HepG2 (cell line): ENCODE measurements around the gene TNFSF9. TPM values are rescaled to one million over a fixed set of nuclear protein-coding genes. Genes with fewer than 3 reads are reported as not detected.

Source experiments
- ATAC-seq: fragments of 200-7000 bp; cut with Tn5 transposase; 3 replicates; pipeline ENCODE4 v1.9.1; 2020; ENCODE audit warnings: mild to moderate bottlenecking, moderate library complexity
- BruUV-seq: library from RNA; stranded (reverse); fragments of 400-500 nt; replicated peaks from 2 replicates; lab custom pipeline; 2021; lab: Mats Ljungman, UMichigan
- CTCF ChIA-PET: fragments of 300-600 bp; formaldehyde crosslinking; extraction: SDS; loops from one replicate; lab custom pipeline; 2021; ENCODE audit warnings: low total read pairs, inconsistent platforms, low intra/inter-chr PET ratio; lab: Yijun Ruan, JAX
- POLR2A ChIA-PET: fragments of 350-600 bp; sonication (Branson Sonifier 250); formaldehyde crosslinking; loops from one replicate; lab custom pipeline; 2020; ENCODE audit warnings: antibody characterized with exemption, inconsistent platforms; lab: Yijun Ruan, JAX
- DNase-seq: peaks from one replicate; pipeline ENCODE4 v3.0.0-alpha.2; 2015; ENCODE audit warnings: low spot score
- FAIRE-seq: peaks from 3 replicates; lab custom pipeline; 2011; peaks lifted over from hg19 to GRCh38; lab: Jason Lieb, UNC
- H2AFZ ChIP-seq: one replicate; pipeline ENCODE4 v1.6.1; 2011; ENCODE audit warnings: low read length, inconsistent platforms
- H3K27ac ChIP-seq: fragments of 300-600 bp; 3 replicates; pipeline ENCODE4 v1.8.0; 2011; ENCODE audit warnings: mixed run types, mild to moderate bottlenecking, mixed read lengths, low read length, inconsistent platforms; ENCODE audit not compliant: insufficient read depth; ENCODE audit errors: extremely low read length
- H3K27me3 ChIP-seq, 2 experiments: fragments of 200-600 bp in 1 of 2; 2 replicates in 1 of 2; 3 replicates in 1 of 2; pipeline versions ENCODE4 v1.6.0 to v1.8.0; 2011; ENCODE audit warnings: low read length in 2 of 2, mild to moderate bottlenecking in 2 of 2, moderate library complexity in 2 of 2, inconsistent platforms in 1 of 2; ENCODE audit not compliant: insufficient read depth in 2 of 2, control insufficient read depth in 1 of 2
- H3K36me3 ChIP-seq, 2 experiments: fragments of 200-600 bp in 1 of 2; replicated peaks in 1 of 2; 2 replicates in 1 of 2; 3 replicates in 1 of 2; pipeline versions ENCODE4 v1.5.1 to v1.8.0; 2011; ENCODE audit warnings: low read length in 2 of 2, inconsistent platforms in 1 of 2; ENCODE audit not compliant: insufficient read depth in 2 of 2, control insufficient read depth in 1 of 2
- H3K4me1 ChIP-seq: 2 replicates; pipeline ENCODE4 v1.5.1; 2012; ENCODE audit warnings: low read length, inconsistent platforms; ENCODE audit not compliant: insufficient read depth
- H3K4me2 ChIP-seq: 2 replicates; pipeline ENCODE4 v1.6.0; 2011; ENCODE audit warnings: low read depth, low read length, inconsistent platforms
- H3K4me3 ChIP-seq, 3 experiments: fragments of 200-600 bp in 1 of 3; sonication (generic), shearing (Covaris generic) in 1 of 3; replicated peaks in 1 of 3; 2 replicates each; pipeline ENCODE4 v1.5.1; 2011 to 2016; ENCODE audit warnings: low read length in 3 of 3, inconsistent platforms in 2 of 3, low read depth in 2 of 3, mild to moderate bottlenecking in 2 of 3, control low read depth in 1 of 3, mixed read lengths in 1 of 3; ENCODE audit not compliant: insufficient read depth in 1 of 3
- H3K79me2 ChIP-seq: one replicate; pipeline ENCODE4 v1.6.1; 2011; ENCODE audit warnings: low read length, inconsistent platforms; ENCODE audit not compliant: insufficient read depth
- H3K9ac ChIP-seq: 2 replicates; pipeline ENCODE4 v1.6.0; 2011; ENCODE audit warnings: mild to moderate bottlenecking, low read depth, low read length, inconsistent platforms; ENCODE audit not compliant: insufficient read depth
- H3K9me3 ChIP-seq: 2 replicates; pipeline ENCODE4 v1.5.1; 2012; ENCODE audit warnings: mild to moderate bottlenecking, low read length
- H4K20me1 ChIP-seq: 2 replicates; pipeline ENCODE4 v1.6.0; 2011; ENCODE audit warnings: inconsistent platforms, mild to moderate bottlenecking, low read length, moderate library complexity; ENCODE audit not compliant: insufficient read depth
- CSRNP1 ChIP-seq: sonication (generic); formaldehyde crosslinking; IDR thresholded peaks from 2 replicates; pipeline ENCODE4 v1.8.1; 2023; ENCODE audit warnings: mild to moderate bottlenecking, missing genetic modification reagents
- GABPA ChIP-seq, 2 experiments: IDR thresholded peaks; 2 replicates each; pipeline ENCODE4 v1.6.1; 2011 to 2016; ENCODE audit warnings: low read depth in 2 of 2, low read length in 1 of 2, missing biosample characterization in 1 of 2, missing genetic modification characterization in 1 of 2
- HDAC2 ChIP-seq: sonication (generic); formaldehyde crosslinking; IDR thresholded peaks from 2 replicates; pipeline ENCODE4 v1.4.0; 2020; ENCODE audit warnings: missing genetic modification reagents
- HNF4G ChIP-seq, 2 experiments: sonication (generic) in 1 of 2; formaldehyde crosslinking in 1 of 2; IDR thresholded peaks; 2 replicates each; pipeline versions ENCODE4 v1.4.0 to v1.6.1; 2011 to 2020; ENCODE audit warnings: borderline replicate concordance in 2 of 2, low read depth in 2 of 2, mild to moderate bottlenecking in 2 of 2, low read length in 1 of 2, missing genetic modification reagents in 1 of 2, moderate library complexity in 1 of 2
- HNRNPH1 ChIP-seq: fragments of 200-400 bp; formaldehyde crosslinking; optimal IDR thresholded peaks from 2 replicates; pipeline ENCODE3; 2017; ENCODE audit warnings: mild to moderate bottlenecking, low read depth, low read length
- HNRNPLL ChIP-seq: fragments of 200-400 bp; formaldehyde crosslinking; IDR thresholded peaks from 2 replicates; pipeline ENCODE4 v1.6.1; 2017; ENCODE audit warnings: mild to moderate bottlenecking, low read depth, low read length; ENCODE audit not compliant: poor library complexity, severe bottlenecking
- MIER2 ChIP-seq: IDR thresholded peaks from 2 replicates; pipeline ENCODE4 v1.6.1; 2016; ENCODE audit warnings: missing biosample characterization, missing genetic modification reagents
- PHB2 ChIP-seq: fragments of 450-650 bp; IDR thresholded peaks from 2 replicates; pipeline ENCODE4 v1.6.1; 2018; ENCODE audit not compliant: partially characterized antibody
- SKI ChIP-seq: fragments of 450-650 bp; IDR thresholded peaks from one replicate; pipeline ENCODE4 v1.6.1; 2018; ENCODE audit warnings: mild to moderate bottlenecking; ENCODE audit not compliant: partially characterized antibody
- STAG1 ChIP-seq: sonication (generic); formaldehyde crosslinking; IDR thresholded peaks from 2 replicates; pipeline ENCODE4 v1.4.0; 2020; ENCODE audit warnings: missing genetic modification reagents
- TAF1 ChIP-seq: sonication (generic); formaldehyde crosslinking; IDR thresholded peaks from 2 replicates; pipeline ENCODE4 v1.4.0; 2020; ENCODE audit warnings: missing genetic modification reagents
- TAF15 ChIP-seq: fragments of 200-400 bp; formaldehyde crosslinking; IDR thresholded peaks from one replicate; pipeline ENCODE4 v1.6.1; 2018; ENCODE audit warnings: mild to moderate bottlenecking, low read depth, low read length; ENCODE audit not compliant: poor library complexity, severe bottlenecking
- ZBTB7B ChIP-seq: sonication (generic); formaldehyde crosslinking; IDR thresholded peaks from 2 replicates; pipeline ENCODE4 v1.4.0; 2020; ENCODE audit warnings: missing genetic modification reagents
- ZNF292 ChIP-seq: sonication (generic); formaldehyde crosslinking; IDR thresholded peaks from 2 replicates; pipeline ENCODE4 v1.8.1; 2022; ENCODE audit warnings: mild to moderate bottlenecking, low read depth, missing genetic modification reagents, borderline replicate concordance
- ZSCAN25 ChIP-seq: sonication (generic); formaldehyde crosslinking; IDR thresholded peaks from 2 replicates; pipeline ENCODE4 v1.8.0; 2022; ENCODE audit warnings: mild to moderate bottlenecking, missing genetic modification reagents
- WGBS: methylation state at CpG from one replicate; pipeline ENCODE4 v1.1.6; 2017; ENCODE audit warnings: low lambda C conversion rate; 5-methylcytosine and 5-hydroxymethylcytosine counted together
- in situ Hi-C: cut with HindIII; loops from 2 replicates; pipeline ENCODE4 v1.10.0; 2017; ENCODE audit warnings: low pct_unique_long_range_greater_than_20kb; ENCODE audit not compliant: extremely low pct_ligation_motif_present
- intact Hi-C: fragments of 100-400 bp; cut with micrococcal nuclease; formaldehyde crosslinking; loops from one replicate; pipeline ENCODE4 v1.10.0; 2022; ENCODE audit not compliant: unreplicated experiment
- polyA plus RNA-seq, 8 experiments: library from polyadenylated mRNA; depleted of rRNA in 3 of 8; stranded (reverse) in 7 of 8; unstranded in 1 of 8; fragments of >200 nt; fragmentation: Illumina TruSeq in 4 of 8; extraction: Trizol in 4 of 8; gene quantifications; 2 replicates each; pipeline versions ENCODE4 v1.2.1 to v1.2.3, GENCODE V29; 2011 to 2016; ENCODE audit warnings: low read depth in 4 of 8, missing spikeins in 1 of 8, mixed read lengths in 1 of 8; ENCODE audit not compliant: insufficient read depth in 1 of 8
- total RNA-seq, 5 experiments: library from RNA; depleted of rRNA; stranded (reverse); fragments of >200 nt; fragmentation: Illumina TruSeq; extraction: Trizol; gene quantifications; 2 replicates each; pipeline ENCODE4 v1.2.3, GENCODE V29; 2016; ENCODE audit warnings: low read depth in 1 of 5
- TF ChIP-seq, protein P1 (sequence below): sonication (generic); formaldehyde crosslinking; IDR thresholded peaks from 2 replicates; pipeline ENCODE4 v1.5.1; 2020; ENCODE audit warnings: missing genetic modification reagents, mild to moderate bottlenecking, borderline replicate concordance
- TF ChIP-seq, protein P2 (sequence below): sonication (generic); formaldehyde crosslinking; conservative IDR thresholded peaks from 2 replicates; pipeline ENCODE4 v1.4.0; 2020; ENCODE audit warnings: missing genetic modification reagents
- TF ChIP-seq, protein P3 (sequence below): sonication (generic); formaldehyde crosslinking; IDR thresholded peaks from 2 replicates; pipeline ENCODE4 v1.4.0; 2020; ENCODE audit warnings: low read depth, mild to moderate bottlenecking, missing genetic modification reagents

The TNFSF9 gene
- total and polyA plus RNA-seq, 2 of the 13 experiments (the other 11 are each of a cell fraction or from before 2014, with no cell fraction given) = 1.0 to 1.8 TPM

GRCh38 chr19:6551607-6552450 lies 21.0 kb downstream of the TNFSF9 start:
- Histone ChIP-seq H3K4me1 (peaks cover 15% of the 10 kb centered on the region; the same call in 1 of the 2 replicates), H3K4me3 (peak overlapping the region in 2 of 3 experiments; percentile 28 to 59; a peak in 4 of 6 replicates), H3K27me3 (no peaks in the 10 kb centered on the region), H2AFZ (no peak overlapping the region), H3K79me2 (no peaks in the 10 kb centered on the region), H3K36me3 (no peaks in the 10 kb centered on the region), H3K9me3 (no peaks in the 10 kb centered on the region), H3K27ac (no peak overlapping the region), H3K9ac (no peak overlapping the region), H3K4me2 (peak overlapping the region; percentile 73), H4K20me1 (no peaks in the 10 kb centered on the region)
- no TSS peak for BruUV-seq
- FAIRE-seq = no peak
- peak; percentile 98 for ATAC-seq
- intact Hi-C loops = no loop called here
- 0% methylated on average over 4 of the region's 28 CpGs for WGBS
- in situ Hi-C loops = no loop called here
- CTCF ChIA-PET = no interaction called here
- DNase-seq = peak; percentile 45
- POLR2A ChIA-PET = interaction anchor here (0.6 to 1.9 kb wide), 2 partner anchors 21 to 118 kb away, joined by 3 to 4 read pairs; partner anchors contain the start of genes TNFSF14 and TNFSF9
- 0 out of 2 replicates have a peak, but pooled peaks have one; percentile 44 for TF ChIP-seq CSRNP1 (CRISPR knock-in tag)
- TF ChIP-seq HNF4G (IDR thresholded peaks at IDR 0.05; ENCODE audit: borderline replicate concordance, low read depth, low read length) = no peak
- TF ChIP-seq HNF4G (CRISPR knock-in tag; IDR thresholded peaks at IDR 0.05; ENCODE audit: borderline replicate concordance, low read depth) = no peak
- peak; percentile 64; the same call in 1 of the 2 replicates for TF ChIP-seq ZBTB7B (CRISPR knock-in tag)
- TF ChIP-seq TAF15 = no peak
- TF ChIP-seq, protein P1, sequence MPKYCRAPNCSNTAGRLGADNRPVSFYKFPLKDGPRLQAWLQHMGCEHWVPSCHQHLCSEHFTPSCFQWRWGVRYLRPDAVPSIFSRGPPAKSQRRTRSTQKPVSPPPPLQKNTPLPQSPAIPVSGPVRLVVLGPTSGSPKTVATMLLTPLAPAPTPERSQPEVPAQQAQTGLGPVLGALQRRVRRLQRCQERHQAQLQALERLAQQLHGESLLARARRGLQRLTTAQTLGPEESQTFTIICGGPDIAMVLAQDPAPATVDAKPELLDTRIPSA (CRISPR knock-in tag) = no peak
- TF ChIP-seq, protein P2, sequence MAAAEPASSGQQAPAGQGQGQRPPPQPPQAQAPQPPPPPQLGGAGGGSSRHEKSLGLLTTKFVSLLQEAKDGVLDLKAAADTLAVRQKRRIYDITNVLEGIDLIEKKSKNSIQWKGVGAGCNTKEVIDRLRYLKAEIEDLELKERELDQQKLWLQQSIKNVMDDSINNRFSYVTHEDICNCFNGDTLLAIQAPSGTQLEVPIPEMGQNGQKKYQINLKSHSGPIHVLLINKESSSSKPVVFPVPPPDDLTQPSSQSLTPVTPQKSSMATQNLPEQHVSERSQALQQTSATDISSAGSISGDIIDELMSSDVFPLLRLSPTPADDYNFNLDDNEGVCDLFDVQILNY (CRISPR knock-in tag) = no peak
- TF ChIP-seq ZNF292 (CRISPR knock-in tag) = peak; percentile 60; the same call in 1 of the 2 replicates
- peak; percentile 20; the same call in 1 of the 2 replicates for TF ChIP-seq STAG1
- TF ChIP-seq ZSCAN25 = no peak
- TF ChIP-seq GABPA (IDR thresholded peaks at IDR 0.05; ENCODE audit: low read depth, low read length) = no peak
- TF ChIP-seq GABPA (CRISPR knock-in tag; IDR thresholded peaks at IDR 0.05; ENCODE audit: low read depth) = peak; percentile 40; the same call in 1 of the 2 replicates
- TF ChIP-seq TAF1 = peak; percentile 12; the same call in 1 of the 2 replicates
- TF ChIP-seq SKI = no peak
- peak; percentile 33 for TF ChIP-seq HNRNPLL
- no peak for TF ChIP-seq HNRNPH1
- no peak for TF ChIP-seq MIER2 (CRISPR knock-in tag)
- TF ChIP-seq PHB2 = no peak
- TF ChIP-seq, protein P3, sequence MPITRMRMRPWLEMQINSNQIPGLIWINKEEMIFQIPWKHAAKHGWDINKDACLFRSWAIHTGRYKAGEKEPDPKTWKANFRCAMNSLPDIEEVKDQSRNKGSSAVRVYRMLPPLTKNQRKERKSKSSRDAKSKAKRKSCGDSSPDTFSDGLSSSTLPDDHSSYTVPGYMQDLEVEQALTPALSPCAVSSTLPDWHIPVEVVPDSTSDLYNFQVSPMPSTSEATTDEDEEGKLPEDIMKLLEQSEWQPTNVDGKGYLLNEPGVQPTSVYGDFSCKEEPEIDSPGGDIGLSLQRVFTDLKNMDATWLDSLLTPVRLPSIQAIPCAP (CRISPR knock-in tag) = no peak
- no peak for TF ChIP-seq HDAC2 (CRISPR knock-in tag)
